GM12801 (cell line): Measurements from ENCODE around the gene DIPK1A.

ENCODE experiments used
- TF ChIP-seq, protein P1 (sequence below): IDR thresholded peaks from one replicate; pipeline ENCODE4 v1.5.1; 2011; ENCODE audit warnings: control low read depth; ENCODE audit not compliant: insufficient read length; ENCODE audit errors: extremely low read depth

Gene DIPK1A

DNA sequence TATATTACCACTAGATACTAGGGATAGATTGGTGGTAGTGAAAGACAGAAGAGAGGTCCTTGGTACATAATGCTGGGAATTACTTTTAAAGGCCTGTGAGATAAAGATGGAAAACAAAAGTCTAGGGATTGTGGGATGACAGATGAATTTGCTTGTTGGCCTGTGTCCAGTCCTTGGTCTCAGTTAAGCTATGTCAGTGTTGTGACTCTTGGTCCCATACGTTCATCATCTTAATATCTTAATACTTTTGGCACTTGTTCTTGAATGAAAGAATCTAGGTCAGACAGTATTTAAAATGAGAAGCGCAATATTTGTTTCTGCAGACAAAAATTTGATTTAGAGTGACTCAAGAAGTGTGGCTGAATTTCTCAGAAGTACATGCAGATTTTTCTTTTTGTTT is 121.8 kb downstream of the DIPK1A start:
- TF ChIP-seq, protein P1, sequence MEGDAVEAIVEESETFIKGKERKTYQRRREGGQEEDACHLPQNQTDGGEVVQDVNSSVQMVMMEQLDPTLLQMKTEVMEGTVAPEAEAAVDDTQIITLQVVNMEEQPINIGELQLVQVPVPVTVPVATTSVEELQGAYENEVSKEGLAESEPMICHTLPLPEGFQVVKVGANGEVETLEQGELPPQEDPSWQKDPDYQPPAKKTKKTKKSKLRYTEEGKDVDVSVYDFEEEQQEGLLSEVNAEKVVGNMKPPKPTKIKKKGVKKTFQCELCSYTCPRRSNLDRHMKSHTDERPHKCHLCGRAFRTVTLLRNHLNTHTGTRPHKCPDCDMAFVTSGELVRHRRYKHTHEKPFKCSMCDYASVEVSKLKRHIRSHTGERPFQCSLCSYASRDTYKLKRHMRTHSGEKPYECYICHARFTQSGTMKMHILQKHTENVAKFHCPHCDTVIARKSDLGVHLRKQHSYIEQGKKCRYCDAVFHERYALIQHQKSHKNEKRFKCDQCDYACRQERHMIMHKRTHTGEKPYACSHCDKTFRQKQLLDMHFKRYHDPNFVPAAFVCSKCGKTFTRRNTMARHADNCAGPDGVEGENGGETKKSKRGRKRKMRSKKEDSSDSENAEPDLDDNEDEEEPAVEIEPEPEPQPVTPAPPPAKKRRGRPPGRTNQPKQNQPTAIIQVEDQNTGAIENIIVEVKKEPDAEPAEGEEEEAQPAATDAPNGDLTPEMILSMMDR, result no peak

DNA sequence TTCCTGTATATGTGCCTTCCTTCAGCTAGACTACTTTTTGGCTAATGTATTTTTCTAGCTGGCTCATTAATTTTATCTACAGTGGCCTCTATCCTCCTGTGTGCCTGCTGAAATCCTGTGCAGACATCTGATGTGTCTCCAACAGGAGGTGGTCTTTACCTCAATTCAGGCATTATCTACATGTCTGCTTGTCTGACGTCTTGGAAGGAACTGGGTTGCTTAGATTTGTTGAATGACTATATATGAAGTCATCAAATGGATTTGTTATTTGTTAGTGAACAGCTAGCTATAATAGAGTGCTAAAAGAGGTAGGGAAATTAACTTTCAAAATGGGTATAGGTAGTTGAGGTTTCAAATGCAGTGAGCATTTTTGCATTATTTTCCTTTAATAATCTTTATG is 122.7 kb downstream of the DIPK1A start:
- TF ChIP-seq, protein P1, result no peak

DNA sequence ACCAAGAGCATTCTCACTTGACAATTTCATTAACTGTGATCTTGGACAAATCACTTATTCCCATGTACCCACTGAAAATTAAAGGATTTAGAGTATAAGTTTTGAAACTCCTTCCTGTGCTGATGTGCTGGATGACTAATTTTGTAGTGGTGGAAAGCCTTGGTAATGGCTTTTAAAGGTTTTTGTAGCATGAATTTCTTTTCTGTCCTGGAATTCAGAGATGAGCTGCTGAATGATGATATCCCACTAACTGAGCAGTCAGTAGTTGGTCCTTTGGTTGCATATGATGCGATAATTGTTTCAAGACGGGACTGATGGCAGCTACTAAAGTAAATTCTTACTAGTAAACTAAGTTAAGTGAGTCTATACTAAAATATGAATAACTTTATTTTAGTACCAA is 124.2 kb downstream of the DIPK1A start:
- TF ChIP-seq, protein P1, result no peak

DNA sequence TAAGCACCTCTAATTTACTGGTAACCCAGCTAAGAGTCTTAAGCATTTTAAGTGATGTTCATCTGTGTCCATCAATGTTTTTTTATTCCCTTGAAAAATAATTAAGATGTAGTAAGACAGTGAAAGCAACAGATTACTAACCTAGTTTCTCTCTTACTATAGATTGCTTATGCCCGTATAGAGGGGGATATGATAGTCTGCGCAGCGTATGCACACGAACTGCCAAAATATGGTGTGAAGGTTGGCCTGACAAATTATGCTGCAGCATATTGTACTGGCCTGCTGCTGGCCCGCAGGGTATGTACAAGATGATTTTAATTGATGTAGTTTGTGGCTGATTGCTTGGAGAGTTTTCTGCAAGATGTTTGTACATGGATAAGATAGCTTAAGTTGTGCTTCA is 126.6 kb downstream of the DIPK1A start:
- TF ChIP-seq, protein P1, result no peak

DNA sequence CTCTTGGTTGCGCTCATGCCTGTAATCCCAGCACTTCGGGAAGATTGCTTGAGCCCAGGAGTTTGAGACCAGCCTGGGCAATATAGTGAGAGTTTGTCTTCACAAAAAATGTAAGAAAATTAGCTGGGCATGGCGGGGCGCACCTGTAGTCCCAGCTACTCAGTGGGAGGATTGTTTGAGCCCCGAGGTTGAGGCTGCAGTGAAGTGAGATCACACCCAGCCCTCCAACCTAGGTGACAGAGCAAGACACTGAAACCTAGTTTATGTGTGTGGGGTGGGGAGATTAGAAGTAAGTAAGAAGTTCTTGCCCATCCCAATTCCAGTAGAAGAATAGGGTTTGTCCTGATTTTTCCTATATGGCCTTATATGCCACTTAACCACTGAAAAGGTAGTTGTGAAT is 127.4 kb downstream of the DIPK1A start:
- TF ChIP-seq, protein P1, result no peak

DNA sequence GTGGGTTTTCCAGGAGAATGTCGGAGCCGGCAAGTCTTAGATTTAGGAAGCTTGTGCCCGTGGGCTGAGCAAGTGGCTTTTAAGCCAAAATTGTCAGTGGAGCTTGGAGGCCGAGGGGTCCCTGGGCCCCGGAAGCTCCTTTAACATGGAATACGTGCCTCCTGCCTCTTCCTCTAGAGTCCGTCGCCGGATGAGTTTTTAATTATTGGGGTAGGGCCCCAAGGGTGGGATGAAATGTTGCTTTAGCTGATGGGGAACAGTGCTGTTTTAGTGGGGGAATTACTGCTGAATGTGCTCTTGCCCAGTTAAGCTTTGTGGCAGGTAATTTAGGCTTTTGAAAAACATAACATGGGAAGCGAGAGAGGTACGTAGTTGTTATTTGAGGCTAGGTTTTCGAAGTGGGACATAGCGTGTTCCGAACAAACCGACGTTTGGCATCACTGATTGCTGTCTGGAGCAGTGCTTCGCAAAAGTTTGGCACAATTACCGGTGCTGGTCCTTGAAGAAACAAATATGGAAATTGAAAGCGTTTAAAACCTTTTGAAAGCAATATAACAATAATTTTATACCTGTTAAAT is 128.6 kb downstream of the DIPK1A start:
- TF ChIP-seq, protein P1, result no peak

DNA sequence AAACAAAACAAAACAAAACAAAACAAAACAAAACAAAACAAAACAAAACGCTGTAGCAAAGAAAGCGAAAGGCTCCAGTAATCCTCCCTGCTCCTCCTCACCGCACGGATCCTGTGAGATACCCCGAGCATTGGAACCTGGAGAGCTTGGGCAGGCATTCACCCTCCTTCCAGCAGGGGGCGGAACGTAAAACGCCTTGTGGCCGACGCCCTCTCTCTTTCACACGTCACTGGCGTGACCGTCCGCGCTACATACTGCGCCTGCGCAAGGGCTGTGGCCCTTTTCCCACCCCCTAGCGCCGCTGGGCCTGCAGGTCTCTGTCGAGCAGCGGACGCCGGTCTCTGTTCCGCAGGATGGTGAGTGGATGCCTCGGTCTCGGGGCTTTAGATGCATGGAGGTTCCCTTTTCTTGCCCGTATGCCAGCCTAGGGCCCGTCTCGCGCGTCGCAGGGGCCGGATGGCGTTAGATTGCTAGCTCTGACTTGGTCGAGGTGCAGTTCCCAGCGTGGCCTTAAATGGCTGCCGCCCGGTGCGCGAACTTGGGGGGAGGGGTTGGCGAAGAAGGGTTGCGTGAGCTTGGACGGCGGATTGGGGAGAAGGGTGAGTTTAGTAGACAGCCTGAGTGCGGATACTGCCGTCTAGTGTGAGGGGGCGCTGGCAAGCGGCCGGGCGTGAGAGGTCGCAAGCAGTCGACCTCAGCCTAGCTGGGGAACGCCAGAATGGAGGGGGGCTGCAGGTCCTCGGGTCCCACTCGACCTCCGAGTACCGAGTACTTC is 129.3 kb downstream of the DIPK1A start, which contains the start of gene RPL5:
Gene RPL5 (plus strand): TSS at position 279 of the 775 bp plus-strand sequence. CDS start 75 bp downstream, at position 354.
- TF ChIP-seq, protein P1, result peak; percentile 61
